GM04503 (cell line): ENCODE measurements around the gene CENPP.

Experiments used
- DNase-seq: peaks from one replicate; pipeline ENCODE4 v3.0.0-alpha.2; 2012; ENCODE audit warnings: low read depth

The CENPP gene

DNA sequence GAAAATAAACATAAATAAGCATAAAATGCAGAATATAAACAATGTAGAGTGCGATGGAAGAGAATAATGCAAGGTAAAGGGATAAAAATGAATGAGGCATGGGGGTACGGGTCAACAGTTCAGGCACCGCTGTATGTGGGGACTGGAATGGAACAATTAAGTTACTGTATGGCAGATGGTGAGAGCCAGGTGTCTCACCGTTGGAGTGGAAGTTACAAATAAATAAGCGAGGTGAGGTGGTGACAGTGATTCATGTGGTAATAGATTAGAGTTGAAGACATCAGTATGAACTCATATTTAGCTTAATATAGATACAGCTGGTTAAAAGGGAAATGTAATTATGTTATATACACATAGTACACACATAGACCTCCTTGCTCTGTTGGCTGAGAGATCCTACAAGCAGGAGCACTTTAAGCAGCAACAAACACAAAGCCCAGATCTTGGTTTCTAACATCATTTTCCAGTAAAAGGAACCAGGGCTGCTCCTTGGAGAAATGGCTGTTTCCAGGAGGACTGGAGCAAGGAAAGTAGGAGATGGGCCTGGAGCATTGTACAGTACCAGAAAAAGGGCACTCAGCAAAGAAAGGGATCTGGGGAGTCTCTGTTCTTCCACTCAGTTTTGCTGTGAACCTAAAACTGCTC is 100.9 kb downstream of the CENPP start:
- DNase-seq, result no peak

DNA sequence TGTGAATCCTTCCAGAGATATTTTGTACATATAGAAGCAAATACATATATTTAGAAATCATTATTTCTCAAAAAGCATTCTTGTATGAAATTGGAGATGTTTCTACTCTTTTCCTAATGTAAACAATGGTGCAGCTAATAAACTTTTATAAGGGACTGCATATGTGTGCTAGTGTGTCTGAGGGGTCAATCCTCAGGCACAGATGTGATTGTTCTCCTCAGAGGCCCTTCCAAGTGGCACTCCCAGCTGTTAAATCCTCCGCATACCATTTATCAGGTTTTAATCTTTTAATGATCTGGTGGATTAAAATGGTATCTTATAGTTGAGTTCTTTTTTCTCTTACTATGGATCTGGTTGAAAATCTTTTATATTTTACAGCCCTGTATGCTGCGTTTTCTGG is 104.1 kb downstream of the CENPP start:
- no peak for DNase-seq

DNA sequence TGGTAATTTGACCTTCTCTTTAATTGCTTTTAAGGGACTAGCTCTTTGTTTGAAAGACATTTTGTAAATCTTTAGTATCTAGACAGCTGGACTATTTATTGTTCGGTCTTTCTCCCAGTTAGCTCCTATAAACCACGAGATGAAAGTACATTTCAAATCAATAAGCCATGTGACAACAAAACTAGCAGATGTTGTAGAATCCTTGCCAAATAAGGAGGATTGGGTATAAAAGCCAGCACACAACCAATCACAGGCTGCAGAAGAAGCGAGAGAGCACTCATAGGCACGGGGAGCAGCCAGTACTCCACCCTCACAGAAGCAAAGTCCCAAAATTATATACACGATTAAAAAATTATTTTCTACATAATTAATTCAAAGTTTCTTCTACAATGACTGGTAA is 106.6 kb downstream of the CENPP start:
- DNase-seq, result no peak

DNA sequence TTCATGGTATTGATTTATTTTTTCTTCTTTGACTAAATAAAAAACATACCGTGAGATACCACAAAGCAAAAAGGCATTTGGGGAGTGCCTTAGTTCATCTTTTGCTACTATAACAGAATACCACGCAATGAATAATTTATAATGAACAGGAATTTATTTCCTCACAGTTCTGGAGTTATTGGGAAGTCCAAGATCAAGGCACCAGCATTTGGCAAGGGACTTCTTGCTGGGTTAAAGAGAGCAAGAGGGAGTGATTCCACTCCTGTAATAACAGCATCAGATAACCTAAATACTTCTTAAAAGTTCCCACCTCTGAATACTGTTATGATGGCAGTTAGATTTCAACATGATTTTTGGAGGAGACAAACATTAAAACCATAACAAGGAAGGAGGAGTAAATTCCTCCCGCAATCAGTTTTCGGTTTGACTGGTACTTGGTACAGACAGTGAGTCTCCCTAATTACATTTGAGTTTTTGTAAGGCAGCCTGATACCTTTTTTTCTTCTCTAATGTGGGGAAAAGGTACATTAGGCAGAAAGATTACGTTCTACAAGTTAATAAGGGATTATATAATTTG is 107.3 kb downstream of the CENPP start:
- DNase-seq, result no peak

DNA sequence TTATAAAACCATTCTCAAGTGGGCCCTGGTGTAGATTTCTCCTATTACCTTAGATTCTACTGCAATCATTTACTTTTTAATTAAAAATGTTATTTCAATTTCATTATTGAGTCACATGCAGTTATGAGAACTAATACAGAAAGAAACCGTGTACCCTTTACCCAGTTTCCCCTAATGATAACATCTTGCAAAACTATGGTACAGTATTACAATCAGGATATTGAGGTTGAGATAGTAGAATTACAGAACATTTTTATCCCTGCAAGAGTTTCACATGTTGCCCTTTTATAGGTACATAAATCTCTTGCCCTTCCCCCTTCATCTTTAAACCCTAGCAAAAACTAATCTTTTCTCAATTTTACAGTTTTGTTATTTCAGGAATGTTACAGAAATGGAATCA is 109.5 kb downstream of the CENPP start:
- DNase-seq, result no peak

DNA sequence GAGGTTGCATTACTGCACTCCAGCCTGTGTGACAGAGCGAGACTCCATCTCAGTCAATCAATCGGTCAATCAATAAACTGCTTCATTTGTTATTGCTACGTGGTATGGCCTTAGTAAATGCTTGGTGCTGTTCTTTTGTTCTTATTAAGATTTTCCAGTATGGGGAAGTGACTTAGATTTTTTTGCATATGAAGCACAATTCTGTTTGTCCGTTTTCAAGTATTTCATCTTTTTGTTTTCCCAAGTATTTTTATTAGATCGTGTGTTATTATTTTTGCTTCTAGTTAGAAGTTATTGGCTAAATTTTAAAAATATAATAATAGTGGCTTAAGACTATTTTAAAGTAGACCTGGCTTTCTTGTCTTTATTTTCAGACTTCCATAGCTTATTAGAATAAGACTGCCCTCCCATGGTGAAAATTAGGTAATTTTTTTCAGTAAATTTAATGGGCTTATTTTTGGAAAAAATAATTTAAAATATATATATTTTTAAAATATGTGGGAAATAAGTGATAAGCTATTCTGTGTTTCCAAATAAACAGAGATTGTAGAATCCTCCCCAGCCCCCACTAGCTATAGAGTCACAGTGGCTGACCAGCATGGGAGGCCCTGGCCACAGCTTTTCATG is 113.3 kb downstream of the CENPP start:
- no peak for DNase-seq

DNA sequence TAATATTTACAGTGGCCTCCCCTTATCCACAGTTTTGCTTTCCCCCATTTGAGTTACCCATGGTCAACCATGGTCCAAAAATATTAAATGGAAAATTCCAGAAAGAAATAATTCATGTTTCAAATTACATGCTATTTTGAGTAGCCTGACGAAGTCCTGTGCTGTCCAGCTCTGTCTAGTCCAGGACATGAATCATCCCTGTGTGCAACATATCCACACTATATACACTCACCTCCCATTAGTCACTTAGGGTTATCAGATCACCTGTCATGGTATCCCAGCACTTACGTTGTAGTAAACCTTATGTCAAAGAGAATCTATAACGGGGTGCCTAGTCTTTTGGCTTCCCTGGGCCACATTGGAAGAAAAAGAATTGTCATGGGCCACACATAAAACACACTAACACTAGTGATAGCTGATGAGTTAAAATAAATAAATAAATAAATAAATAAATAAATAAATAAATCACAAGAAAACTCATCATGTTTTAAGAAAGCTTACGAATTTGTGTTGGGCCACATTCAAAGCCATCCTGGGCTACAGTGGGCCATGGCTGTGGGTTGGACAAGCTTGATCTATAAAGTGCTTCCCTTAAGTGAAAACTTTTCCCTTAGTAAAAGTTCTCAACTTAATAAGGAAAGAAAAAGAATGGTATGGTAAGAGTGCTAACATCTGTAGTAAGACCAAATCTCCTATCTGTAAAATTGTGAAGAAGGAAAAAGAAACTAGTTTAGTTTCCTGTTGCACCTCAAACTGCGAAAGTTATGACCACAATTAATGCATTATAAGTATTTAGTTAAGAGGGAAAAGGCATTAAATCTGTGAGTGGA is 114.4 kb downstream of the CENPP start:
- no peak for DNase-seq

DNA sequence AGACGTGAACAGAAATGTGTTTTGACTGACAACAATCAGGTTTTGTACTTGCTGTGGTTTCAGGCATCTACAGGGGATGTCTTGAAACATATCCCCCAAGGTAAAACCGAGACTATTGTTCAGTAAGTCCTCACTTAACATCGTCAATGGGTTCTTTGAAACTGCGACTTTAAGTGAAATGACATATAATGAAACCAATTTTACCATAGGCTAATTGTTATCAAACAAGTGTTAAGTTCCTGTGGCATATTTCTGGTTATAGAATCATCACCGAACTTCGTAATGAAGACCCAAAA is 114.9 kb downstream of the CENPP start:
- no peak for DNase-seq

DNA sequence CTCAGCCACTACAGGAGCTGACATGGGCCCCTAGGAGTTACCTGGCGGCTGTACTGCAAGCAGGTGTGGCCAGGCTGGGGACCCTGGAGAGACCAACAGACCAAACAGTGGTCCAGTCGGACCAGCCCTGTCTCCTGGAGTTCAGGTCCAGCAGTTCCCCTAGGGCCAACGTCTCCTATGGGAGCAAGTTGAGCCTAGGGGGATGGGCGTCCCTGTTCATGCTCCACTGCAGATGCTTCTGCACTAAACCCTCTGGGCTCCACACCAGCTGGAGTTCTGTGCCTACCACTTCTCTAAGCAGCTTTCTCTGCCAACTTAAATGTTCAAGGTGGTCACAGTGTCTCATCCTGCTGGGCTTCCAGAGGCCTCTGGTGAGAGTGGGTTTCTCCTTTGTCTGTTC is 119.1 kb downstream of the CENPP start:
- no peak for DNase-seq

DNA sequence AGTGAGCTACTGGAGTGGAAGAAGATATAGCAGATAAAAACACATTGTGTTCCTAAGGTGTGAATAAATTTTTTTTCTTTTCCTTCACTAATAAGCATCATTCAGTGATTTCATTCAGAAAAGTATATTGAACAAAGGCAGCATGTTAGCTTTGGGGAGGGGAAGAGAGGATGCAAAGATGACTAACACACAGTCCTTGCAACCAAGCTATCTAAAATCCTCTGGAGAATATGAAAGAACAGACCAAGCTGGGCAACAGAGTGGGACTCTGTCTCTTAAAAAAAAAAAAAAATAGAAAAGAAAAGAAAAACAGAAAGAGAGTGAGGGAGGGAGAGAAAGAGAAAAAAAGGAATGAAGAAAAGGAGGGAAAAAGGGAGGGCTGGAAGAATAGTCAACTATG is 120.8 kb downstream of the CENPP start:
- no peak for DNase-seq

DNA sequence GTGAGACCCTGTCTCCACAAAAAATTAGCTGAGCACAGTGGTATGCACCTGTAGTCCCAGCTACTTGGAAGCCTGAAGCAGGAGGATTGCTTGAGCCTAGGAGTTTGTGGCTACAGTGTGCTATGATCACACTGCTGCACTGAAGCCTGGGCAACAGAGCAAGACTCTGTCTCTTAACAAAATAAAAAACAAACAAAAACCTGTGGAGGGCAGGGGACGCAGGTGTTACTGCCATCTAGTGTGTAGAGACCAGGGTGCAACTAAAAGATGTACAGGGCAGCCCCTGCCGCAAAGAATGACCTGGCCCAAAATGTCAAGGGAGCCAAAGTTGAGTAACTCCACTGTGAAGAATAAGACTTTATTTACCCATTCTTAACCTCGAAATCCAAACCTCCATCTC is 129.5 kb downstream of the CENPP start:
- no peak for DNase-seq

DNA sequence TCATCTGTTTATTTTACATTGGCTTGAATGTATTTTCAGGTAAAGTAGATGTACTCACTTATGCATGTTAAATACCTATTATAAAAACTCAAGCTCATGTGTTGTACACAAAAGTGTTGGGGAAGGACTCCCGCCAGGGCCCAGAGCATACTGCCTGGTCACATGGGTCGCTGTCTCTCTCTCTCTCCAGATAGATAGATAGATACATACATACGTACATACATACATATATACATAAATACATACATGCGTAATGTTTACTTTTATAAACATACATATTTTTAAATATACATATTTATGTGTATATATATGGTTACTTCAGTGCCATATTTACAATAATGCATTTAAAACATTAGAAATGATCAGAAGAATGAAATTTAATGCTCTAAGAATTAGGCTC is 131.8 kb downstream of the CENPP start:
- DNase-seq, result no peak

DNA sequence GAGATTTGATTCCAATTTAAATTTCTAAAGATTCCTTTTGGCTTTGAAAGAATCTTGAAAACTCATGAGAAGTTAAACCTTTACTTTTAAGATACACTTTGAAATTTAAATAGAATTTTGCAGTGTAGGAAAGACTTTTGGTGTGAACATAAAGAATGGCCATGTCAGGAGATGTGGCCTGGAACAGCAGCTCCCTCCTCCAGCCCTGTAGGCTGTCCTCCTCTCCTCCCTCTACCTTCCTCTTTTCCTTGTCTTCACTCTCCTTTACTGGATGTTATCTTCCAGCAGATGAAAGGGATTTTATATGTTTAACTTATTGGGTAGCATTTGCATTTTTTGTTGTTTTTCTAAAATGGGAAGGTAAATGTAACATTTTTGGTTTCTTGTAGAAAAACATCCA is 137.6 kb downstream of the CENPP start:
- DNase-seq, result no peak

DNA sequence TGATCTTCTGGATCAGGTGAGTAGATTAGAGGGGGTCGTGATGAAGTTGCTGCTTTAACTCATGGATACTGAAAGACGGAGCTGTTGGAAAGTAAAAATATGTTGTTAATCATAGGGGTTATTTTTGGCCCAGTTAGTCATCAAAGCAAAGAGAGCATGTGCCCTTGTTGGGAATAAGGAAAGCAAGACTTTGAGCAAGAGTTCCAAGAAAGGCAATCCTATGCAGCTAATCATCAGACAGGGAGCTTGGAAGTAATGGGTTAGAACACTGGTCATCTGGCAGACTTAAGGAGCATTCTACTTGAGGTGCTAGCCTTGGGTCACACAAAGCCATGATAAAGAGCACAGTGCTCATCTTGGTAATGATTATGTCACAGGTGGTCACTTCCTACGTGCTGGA is 138.2 kb downstream of the CENPP start:
- peak; percentile 92 for DNase-seq

DNA sequence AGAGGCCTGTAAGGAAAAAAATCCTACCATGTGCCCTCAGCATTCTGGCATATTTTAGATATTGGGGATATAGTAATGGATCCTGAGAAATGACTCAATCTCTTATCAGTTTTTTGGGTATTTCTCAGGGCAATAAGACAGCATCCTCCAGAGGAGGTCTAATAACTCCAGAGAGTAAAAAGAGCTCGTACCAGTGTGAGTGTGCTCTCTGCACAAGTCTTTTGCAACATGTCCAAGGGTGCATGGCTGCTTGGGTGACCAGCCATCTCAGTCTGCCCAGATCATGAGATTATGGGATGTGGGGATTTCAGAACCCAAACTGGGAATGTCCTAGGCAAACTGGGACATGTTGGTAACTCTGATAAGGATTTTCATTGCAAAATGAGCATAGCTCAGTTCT is 141.3 kb downstream of the CENPP start:
- DNase-seq, result no peak

DNA sequence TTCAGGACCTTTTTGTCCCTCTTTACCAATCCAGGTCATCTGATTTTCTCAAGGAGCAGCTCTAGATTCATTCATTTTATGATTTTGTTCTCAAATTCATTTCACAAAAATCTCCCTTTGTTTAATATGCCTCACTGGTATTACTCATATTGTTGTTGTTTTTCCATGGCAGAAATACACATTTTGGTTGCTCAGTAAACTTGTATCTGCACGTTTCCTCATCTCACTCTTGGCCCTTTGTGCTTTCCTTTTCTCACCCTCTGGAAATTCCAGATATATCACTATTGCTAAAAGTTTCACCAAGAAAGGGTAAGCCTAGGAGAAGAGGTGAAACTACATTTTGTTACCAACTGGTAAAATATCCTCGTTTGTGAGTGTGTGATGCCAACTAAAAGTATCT is 141.8 kb downstream of the CENPP start:
- no peak for DNase-seq

DNA sequence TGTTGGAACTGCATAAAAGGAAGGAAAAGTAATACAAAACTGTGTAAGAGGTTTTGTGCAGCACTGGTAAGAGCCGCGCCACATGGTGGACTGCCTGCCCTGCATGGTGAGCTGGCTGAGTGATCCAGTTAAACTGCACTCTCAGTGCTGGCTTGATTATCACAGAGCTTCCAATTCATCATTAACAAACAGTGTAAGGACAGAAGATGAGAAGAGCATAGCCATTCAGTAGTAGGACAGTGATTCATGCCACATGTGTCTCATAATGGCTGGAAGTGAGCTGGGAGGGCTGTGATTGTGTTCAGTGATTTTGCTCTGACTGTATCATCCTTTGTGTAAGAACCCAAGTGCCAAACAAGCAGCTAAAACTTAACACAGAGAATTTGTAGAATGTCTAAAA is 142.5 kb downstream of the CENPP start:
- peak; percentile 52 for DNase-seq

DNA sequence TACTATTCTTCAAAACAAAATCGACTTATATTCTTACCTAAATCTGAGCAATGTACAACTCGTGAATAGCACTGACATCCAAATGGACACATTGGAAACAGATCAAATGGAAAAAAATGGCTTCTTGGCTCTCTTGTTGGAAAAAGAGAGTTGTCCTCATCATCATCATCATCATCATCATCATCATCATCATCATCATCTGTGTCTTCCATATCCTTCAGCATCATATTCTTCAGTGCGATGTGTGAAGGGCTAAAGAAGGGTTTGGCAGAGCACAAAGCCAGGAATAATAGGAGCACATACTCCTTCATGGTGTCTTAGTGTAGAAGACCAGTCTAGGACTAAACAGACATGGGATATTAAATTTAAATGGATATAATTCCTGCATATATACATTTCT is 148.8 kb downstream of the CENPP start:
- DNase-seq, result no peak

DNA sequence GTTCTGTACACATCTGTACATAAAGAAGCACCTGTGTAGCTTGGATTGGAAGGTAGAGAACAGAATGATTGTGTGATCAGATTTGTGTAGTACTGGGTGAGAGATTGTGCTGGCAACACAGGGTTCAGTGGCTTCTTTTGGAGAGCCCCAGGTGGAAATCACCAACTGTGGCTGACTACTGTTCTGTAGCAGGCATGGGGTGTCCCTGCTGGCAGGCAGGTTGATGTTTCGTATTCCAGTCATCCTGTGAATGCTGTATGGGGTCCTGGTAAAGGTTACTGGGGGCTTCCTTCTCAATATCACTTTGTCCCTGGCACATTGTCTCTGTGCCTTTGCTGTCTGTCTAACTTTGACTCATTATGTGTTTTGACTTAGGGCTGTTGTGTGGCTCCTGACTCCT is 151.2 kb downstream of the CENPP start:
- no peak for DNase-seq

DNA sequence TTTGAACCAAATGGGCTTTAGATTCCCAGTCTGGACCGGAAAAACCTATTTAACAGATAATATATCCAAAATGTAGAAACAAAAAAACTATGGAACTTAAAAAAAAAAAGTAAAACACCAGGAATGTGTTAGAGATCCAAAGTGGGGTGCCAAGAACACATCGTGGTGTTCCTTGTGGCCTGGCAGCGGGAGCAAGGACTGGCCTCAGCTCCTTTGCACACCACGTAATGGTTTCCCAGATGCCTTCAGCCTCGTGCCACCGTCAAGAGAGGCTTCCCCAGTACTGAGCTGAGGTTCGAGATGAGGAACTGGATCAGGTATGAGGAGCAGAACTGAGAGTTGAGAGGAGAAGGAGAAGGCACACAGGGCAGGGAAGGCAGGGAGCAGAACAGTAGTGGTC is 153.0 kb downstream of the CENPP start:
- DNase-seq, result no peak

DNA sequence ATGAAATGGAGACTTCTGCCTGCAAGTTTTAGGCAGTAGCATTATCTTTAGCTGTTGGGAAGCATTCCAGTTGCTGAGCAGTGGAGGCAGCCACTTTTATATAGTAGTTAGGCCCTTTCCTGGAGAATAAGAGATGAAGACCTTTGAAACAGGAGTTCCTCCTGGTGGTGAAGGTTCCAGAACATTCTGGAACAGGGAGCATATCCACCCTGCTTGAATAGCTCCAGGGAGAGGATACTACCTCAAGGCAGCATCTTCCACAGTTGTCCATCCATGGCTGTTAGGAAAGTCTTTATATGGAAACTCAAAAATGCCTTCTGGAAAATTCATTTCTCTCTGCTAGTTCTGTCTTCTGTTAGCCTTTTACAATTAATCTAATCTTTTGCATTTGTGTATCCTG is 153.6 kb downstream of the CENPP start:
- no peak for DNase-seq

DNA sequence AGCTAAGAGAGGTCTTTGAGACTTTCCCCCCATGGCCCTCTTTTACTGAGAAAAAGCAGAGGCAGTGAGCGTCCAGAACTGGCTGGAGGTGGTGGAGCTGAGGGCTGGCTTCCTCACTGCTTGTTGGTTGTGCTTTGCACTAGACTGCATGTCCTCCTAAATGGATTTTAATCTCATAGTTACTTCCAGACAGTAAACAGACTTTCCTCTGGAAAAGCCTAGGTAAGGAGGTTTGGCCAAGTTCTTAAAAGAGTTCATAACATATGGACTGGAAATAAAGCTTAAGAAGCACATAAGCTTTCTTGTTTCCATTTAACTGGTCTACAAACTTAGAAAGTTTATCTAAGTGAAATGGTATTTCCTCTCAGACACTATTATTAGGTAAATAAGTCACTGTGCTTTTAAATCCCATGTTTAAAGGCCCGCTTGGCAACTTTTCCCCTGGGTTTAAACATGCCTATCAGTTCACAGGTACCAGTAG is 154.6 kb downstream of the CENPP start:
- no peak for DNase-seq

DNA sequence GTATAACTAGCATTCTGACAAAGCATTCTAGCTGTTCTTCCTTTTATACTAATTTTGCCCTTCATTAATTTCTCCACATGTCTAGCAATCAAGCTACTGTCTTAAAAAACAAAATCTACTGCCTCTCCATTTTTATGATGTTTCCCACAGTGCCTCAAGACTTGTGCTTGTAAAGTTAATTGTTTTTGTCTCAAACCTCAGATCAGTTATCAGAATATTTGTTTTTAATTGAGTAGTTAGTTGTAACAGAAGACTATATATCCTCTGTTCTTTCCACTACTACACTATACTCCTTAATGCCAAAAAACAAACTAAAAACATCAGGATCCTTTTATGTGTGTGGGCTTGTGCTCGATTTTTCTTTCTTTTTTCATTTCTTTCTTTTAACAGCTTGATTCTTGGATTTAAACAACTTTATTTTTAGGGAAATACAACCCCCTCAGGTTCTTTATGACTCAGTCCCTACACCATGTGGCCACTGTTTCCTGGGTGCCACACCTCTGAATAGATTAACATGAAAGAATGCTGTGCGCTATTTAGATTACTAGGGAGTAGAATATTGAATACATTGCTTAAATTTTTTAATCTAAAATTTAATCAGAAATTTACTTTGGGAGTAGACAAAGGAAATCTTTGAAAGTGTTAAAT is 155.4 kb downstream of the CENPP start:
- no peak for DNase-seq
